Neuronal stem cell (in vitro differentiated cells): ENCODE results near the gene SORBS2.

Source experiments
- DNase-seq: peaks from one replicate; pipeline ENCODE4 v3.0.0-alpha.2; 2013; ENCODE audit warnings: low spot score
- H2AFZ ChIP-seq: one replicate; pipeline ENCODE4 v1.6.1; 2013; ENCODE audit warnings: mild to moderate bottlenecking, low read length, inconsistent platforms
- H2AK5ac ChIP-seq: 2 replicates; pipeline ENCODE4 v1.6.1; 2013; ENCODE audit warnings: low read depth, mild to moderate bottlenecking, inconsistent platforms, low read length, moderate library complexity, mixed read lengths
- H2BK120ac ChIP-seq: 2 replicates; pipeline ENCODE4 v1.6.1; 2013; ENCODE audit warnings: low read depth, mild to moderate bottlenecking, inconsistent platforms, low read length, moderate library complexity, mixed read lengths
- H2BK12ac ChIP-seq: one replicate; pipeline ENCODE4 v1.6.1; 2013; ENCODE audit warnings: low read length, inconsistent platforms
- H2BK15ac ChIP-seq: 2 replicates; pipeline ENCODE4 v1.6.1; 2013; ENCODE audit warnings: mild to moderate bottlenecking, low read length, inconsistent platforms, mixed read lengths
- H2BK5ac ChIP-seq: one replicate; pipeline ENCODE4 v1.6.1; 2013; ENCODE audit warnings: inconsistent platforms, mild to moderate bottlenecking, low read length, moderate library complexity
- H3K14ac ChIP-seq: one replicate; pipeline ENCODE4 v1.6.1; 2013; ENCODE audit warnings: low read length, inconsistent platforms
- H3K18ac ChIP-seq: 2 replicates; pipeline ENCODE4 v1.6.1; 2013; ENCODE audit warnings: low read length, inconsistent platforms
- H3K23ac ChIP-seq: 2 replicates; pipeline ENCODE4 v1.6.1; 2013; ENCODE audit warnings: low read depth, mild to moderate bottlenecking, mixed read lengths, low read length, inconsistent platforms; ENCODE audit not compliant: poor library complexity
- H3K27ac ChIP-seq: replicated peaks from 3 replicates; pipeline ENCODE4 v1.5.1; 2013; ENCODE audit warnings: low read length, inconsistent platforms
- H3K27me3 ChIP-seq, 3 experiments: 2 replicates each; pipeline ENCODE4 v1.6.1; 2013; ENCODE audit warnings: low read length in 3 of 3, mild to moderate bottlenecking in 2 of 3, inconsistent platforms in 1 of 3, low read depth in 1 of 3, mixed read lengths in 1 of 3, moderate library complexity in 1 of 3; ENCODE audit not compliant: control insufficient read depth in 3 of 3, insufficient read depth in 3 of 3
- H3K36me3 ChIP-seq, 2 donors: replicated peaks in 1 of 2; 2 replicates each; pipeline ENCODE4 v1.6.1; 2013; ENCODE audit warnings: low read length in 2 of 2; ENCODE audit not compliant: control insufficient read depth in 2 of 2, insufficient read depth in 2 of 2
- H3K4ac ChIP-seq: 2 replicates; pipeline ENCODE4 v1.6.1; 2013; ENCODE audit warnings: inconsistent platforms, mild to moderate bottlenecking, low read length, moderate library complexity
- H3K4me1 ChIP-seq, 2 donors: 1 replicate in 1 of 2; 2 replicates in 1 of 2; pipeline ENCODE4 v1.6.1; 2013; ENCODE audit warnings: low read length in 2 of 2, low read depth in 1 of 2; ENCODE audit not compliant: control insufficient read depth in 2 of 2, insufficient read depth in 1 of 2
- H3K4me2 ChIP-seq: one replicate; pipeline ENCODE4 v1.6.1; 2013; ENCODE audit warnings: mild to moderate bottlenecking, low read length, inconsistent platforms; ENCODE audit not compliant: insufficient read depth, poor library complexity, severe bottlenecking
- H3K4me3 ChIP-seq, 2 donors: 2 replicates each; pipeline ENCODE4 v1.5.1; 2013; ENCODE audit warnings: low read length in 2 of 2, mild to moderate bottlenecking in 2 of 2, inconsistent platforms in 1 of 2, moderate library complexity in 1 of 2
- H3K79me1 ChIP-seq: one replicate; pipeline ENCODE4 v1.6.1; 2013; ENCODE audit warnings: low read depth, mild to moderate bottlenecking, inconsistent platforms, low read length, moderate library complexity
- H3K9ac ChIP-seq: one replicate; pipeline ENCODE4 v1.6.1; 2013; ENCODE audit warnings: mild to moderate bottlenecking, low read depth, low read length, inconsistent platforms; ENCODE audit not compliant: poor library complexity
- H3K9me3 ChIP-seq, 2 donors: replicated peaks in 1 of 2; 2 replicates each; pipeline versions ENCODE3 to v1.6.1; 2013; ENCODE audit warnings: low read length in 2 of 2, mild to moderate bottlenecking in 2 of 2, inconsistent platforms in 1 of 2, low read depth in 1 of 2, mixed read lengths in 1 of 2, moderate library complexity in 1 of 2; ENCODE audit not compliant: control insufficient read depth in 2 of 2, insufficient read depth in 1 of 2
- H4K8ac ChIP-seq: one replicate; pipeline ENCODE4 v1.6.1; 2013; ENCODE audit warnings: low read depth, mild to moderate bottlenecking, inconsistent platforms, low read length, moderate library complexity
- H4K91ac ChIP-seq: one replicate; pipeline ENCODE4 v1.6.1; 2013; ENCODE audit warnings: low read length, low read depth, mild to moderate bottlenecking, inconsistent platforms; ENCODE audit not compliant: poor library complexity
- WGBS, 2 donors: extraction: QIAGEN DNeasy Blood & Tissue Kit; methylation state at CpG; one replicate each; pipeline ENCODE4 v1.1.7; 2013; ENCODE audit warnings: missing lambda C conversion rate in 2 of 2, mixed read lengths in 1 of 2; ENCODE audit not compliant: insufficient read length in 2 of 2, insufficient replicate concordance in 1 of 2; ENCODE audit errors: extremely low coverage in 2 of 2; 5-methylcytosine and 5-hydroxymethylcytosine counted together

SORBS2 gene

DNA sequence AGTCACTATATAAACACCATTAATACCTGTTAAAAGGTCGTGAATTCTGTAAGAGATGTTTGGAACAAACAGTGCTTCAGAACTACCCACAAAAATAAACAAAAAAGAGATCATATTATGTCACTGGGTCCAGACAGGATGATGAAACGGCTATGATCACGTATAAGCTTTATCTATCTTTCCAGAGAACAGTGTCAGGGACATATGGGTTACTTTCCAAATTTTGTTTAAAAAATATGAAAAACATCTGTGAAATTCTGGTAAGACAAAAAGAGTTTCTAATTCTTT, 90.0 kb downstream of the SORBS2 start:
- Histone ChIP-seq H3K79me1 (no peaks in the 10 kb centered on the region), H3K4me2 (no peak overlapping the region), H3K27ac (no peak overlapping the region), H3K4me3 (no peak overlapping the region), H2BK15ac (no peak overlapping the region), H2BK5ac (no peak overlapping the region), H3K23ac (no peak overlapping the region), H3K9me3 (no peaks in the 10 kb centered on the region), H3K4me1 (peaks cover 9 to 13% of the 10 kb centered on the region in 2 donors), H3K9ac (no peak overlapping the region), H4K91ac (no peak overlapping the region), H2BK120ac (no peak overlapping the region), H2BK12ac (no peak overlapping the region), H4K8ac (no peak overlapping the region), H3K4ac (no peak overlapping the region), H3K27me3 (no peaks in the 10 kb centered on the region), H3K18ac (no peak overlapping the region), H2AK5ac (no peak overlapping the region), H3K36me3 (peaks cover 0 to 4% of the 10 kb centered on the region in 2 donors), H2AFZ (no peak overlapping the region), H3K14ac (no peak overlapping the region)
- no peak for DNase-seq
- no CpG with 5 or more reads among the region's 3 CpGs for WGBS, 2 donors

GRCh38 chr4:185721190-185722028, 90.6 kb downstream of the SORBS2 start:
- H2BK12ac ChIP-seq, result no peak overlapping the region
- H3K9ac ChIP-seq, result no peak overlapping the region
- no peaks in the 10 kb centered on the region for H3K79me1 ChIP-seq
- H3K14ac ChIP-seq, result no peak overlapping the region
- H3K9me3 ChIP-seq, result no peaks in the 10 kb centered on the region
- H3K4ac ChIP-seq, result no peak overlapping the region
- H3K4me2 ChIP-seq, result no peak overlapping the region
- no peak overlapping the region for H3K27ac ChIP-seq
- DNase-seq, result no peak
- no peak overlapping the region for H2BK120ac ChIP-seq
- no peak overlapping the region for H3K4me3 ChIP-seq
- peaks cover 0 to 4% of the 10 kb centered on the region in 2 donors for H3K36me3 ChIP-seq
- H3K4me1 ChIP-seq, result peaks cover 6 to 13% of the 10 kb centered on the region in 2 donors
- H2BK5ac ChIP-seq, result no peak overlapping the region
- H2BK15ac ChIP-seq, result no peak overlapping the region
- no peak overlapping the region for H3K23ac ChIP-seq
- H3K18ac ChIP-seq, result no peak overlapping the region
- no peak overlapping the region for H2AK5ac ChIP-seq
- no peak overlapping the region for H2AFZ ChIP-seq
- no peak overlapping the region for H4K91ac ChIP-seq
- no peak overlapping the region for H4K8ac ChIP-seq
- no peaks in the 10 kb centered on the region for H3K27me3 ChIP-seq
- no CpG with 5 or more reads among the region's 12 CpGs for WGBS, 2 donors

GRCh38 chr4:185719500-185719858, 92.5 kb downstream of the SORBS2 start:
- no peak overlapping the region for H3K4me3 ChIP-seq
- DNase-seq, result no peak
- H3K79me1 ChIP-seq, result no peaks in the 10 kb centered on the region
- H3K4me1 ChIP-seq, result peaks cover 5 to 13% of the 10 kb centered on the region in 2 donors
- H3K4ac ChIP-seq, result no peak overlapping the region
- H2BK5ac ChIP-seq, result no peak overlapping the region
- H4K8ac ChIP-seq, result no peak overlapping the region
- no peaks in the 10 kb centered on the region for H3K27me3 ChIP-seq
- no CpG with 5 or more reads among the region's 3 CpGs for WGBS, 2 donors
- H3K18ac ChIP-seq, result no peak overlapping the region
- no peaks in the 10 kb centered on the region for H3K9me3 ChIP-seq
- no peak overlapping the region for H3K27ac ChIP-seq
- no peak overlapping the region for H3K9ac ChIP-seq
- H3K14ac ChIP-seq, result no peak overlapping the region
- H2BK15ac ChIP-seq, result no peak overlapping the region
- no peak overlapping the region for H3K23ac ChIP-seq
- no peak overlapping the region for H2AFZ ChIP-seq
- H2AK5ac ChIP-seq, result no peak overlapping the region
- no peak overlapping the region for H4K91ac ChIP-seq
- H3K4me2 ChIP-seq, result no peak overlapping the region
- H3K36me3 ChIP-seq, result peaks cover 0 to 4% of the 10 kb centered on the region in 2 donors
- no peak overlapping the region for H2BK120ac ChIP-seq
- H2BK12ac ChIP-seq, result no peak overlapping the region

- no peak overlapping the region for H2BK120ac ChIP-seq
- no peak overlapping the region for H3K23ac ChIP-seq
- H2AK5ac ChIP-seq, result no peak overlapping the region
- no peak overlapping the region for H4K91ac ChIP-seq
- no peak overlapping the region for H3K18ac ChIP-seq
- no peak overlapping the region for H2BK5ac ChIP-seq
- H3K4ac ChIP-seq, result no peak overlapping the region
- H3K9ac ChIP-seq, result no peak overlapping the region
- peaks cover 0 to 4% of the 10 kb centered on the region in 2 donors for H3K36me3 ChIP-seq
- no peak overlapping the region for H3K4me2 ChIP-seq
- H3K4me3 ChIP-seq, result no peak overlapping the region
- H3K14ac ChIP-seq, result no peak overlapping the region
- DNase-seq, result no peak
- no peak overlapping the region for H2BK15ac ChIP-seq
- H3K4me1 ChIP-seq, result peaks cover 2 to 9% of the 10 kb centered on the region in 2 donors
- no peak overlapping the region for H2AFZ ChIP-seq
- no peaks in the 10 kb centered on the region for H3K9me3 ChIP-seq
- H3K27ac ChIP-seq, result no peak overlapping the region
- H4K8ac ChIP-seq, result no peak overlapping the region
- H3K27me3 ChIP-seq, result no peaks in the 10 kb centered on the region
- H2BK12ac ChIP-seq, result no peak overlapping the region
- no CpG with 5 or more reads among the region's 8 CpGs for WGBS, 2 donors
- no peaks in the 10 kb centered on the region for H3K79me1 ChIP-seq
These were observed 93.2 kb downstream of the SORBS2 start for GRCh38 chr4:185718578-185719499.
